IMR-90 (cell line): ENCODE results near the gene ZNF385B. TPM values are rescaled to one million over a fixed set of nuclear protein-coding genes. Genes with fewer than 3 reads are reported as not detected.

Experiments
- ATAC-seq: fragments of 200-7000 bp; cut with Tn5 transposase; 2 replicates; pipeline ENCODE4 v1.9.1; 2020; ENCODE audit warnings: low read depth, mild to moderate bottlenecking, moderate library complexity
- BruUV-seq: library from RNA; stranded (reverse); fragments of 400-500 nt; replicated peaks from 2 replicates; lab custom pipeline; 2021; lab: Mats Ljungman, UMichigan
- CTCF ChIA-PET: fragments of 300-600 bp; formaldehyde crosslinking; extraction: SDS; loops from one replicate; lab custom pipeline; 2021; ENCODE audit warnings: antibody characterized with exemption; lab: Yijun Ruan, JAX
- POLR2A ChIA-PET: fragments of 300-600 bp; sonication (Branson Sonifier 250); formaldehyde crosslinking; loops from one replicate; lab custom pipeline; 2022; ENCODE audit warnings: antibody characterized with exemption; ENCODE audit not compliant: unreplicated experiment; lab: Charles Lee
- DNase-seq: peaks from one replicate; pipeline ENCODE4 v3.0.0; 2013
- H2AFZ ChIP-seq: replicated peaks from 2 replicates; pipeline ENCODE3; 2013; ENCODE audit warnings: low read length, mild to moderate bottlenecking; ENCODE audit not compliant: poor library complexity
- H2AK5ac ChIP-seq: 2 replicates; pipeline ENCODE4 v1.6.1; 2013; ENCODE audit warnings: low read depth, low read length, inconsistent platforms
- H2AK9ac ChIP-seq: replicated peaks from 2 replicates; pipeline ENCODE3; 2013; ENCODE audit warnings: mild to moderate bottlenecking, low read depth, low read length, moderate library complexity; ENCODE audit not compliant: poor library complexity
- H2BK120ac ChIP-seq: 2 replicates; pipeline ENCODE4 v1.6.1; 2013; ENCODE audit warnings: low read depth, low read length, inconsistent platforms
- H2BK15ac ChIP-seq: 3 replicates; pipeline ENCODE4 v1.6.1; 2013; ENCODE audit warnings: low read depth, low read length, inconsistent platforms
- H2BK20ac ChIP-seq: 2 replicates; pipeline ENCODE4 v1.6.1; 2013; ENCODE audit warnings: low read depth, mild to moderate bottlenecking, inconsistent platforms, low read length, moderate library complexity
- H2BK5ac ChIP-seq: 2 replicates; pipeline ENCODE4 v1.6.1; 2013; ENCODE audit warnings: mild to moderate bottlenecking, low read depth, low read length, inconsistent platforms; ENCODE audit not compliant: poor library complexity, severe bottlenecking
- H3K14ac ChIP-seq: replicated peaks from 2 replicates; pipeline ENCODE4 v1.6.1; 2013; ENCODE audit warnings: low read depth, low read length, inconsistent platforms
- H3K18ac ChIP-seq: 2 replicates; pipeline ENCODE4 v1.6.1; 2013; ENCODE audit warnings: low read depth, low read length, control low read depth
- H3K23ac ChIP-seq: 2 replicates; pipeline ENCODE4 v1.6.1; 2013; ENCODE audit warnings: low read depth, low read length, inconsistent platforms
- H3K27ac ChIP-seq: 2 replicates; pipeline ENCODE4 v1.5.1; 2013; ENCODE audit warnings: mild to moderate bottlenecking, control low read depth, low read length; ENCODE audit not compliant: insufficient read depth
- H3K27me3 ChIP-seq: 2 replicates; pipeline ENCODE4 v1.6.1; 2013; ENCODE audit warnings: low read length; ENCODE audit not compliant: control insufficient read depth, insufficient read depth
- H3K36me3 ChIP-seq: 2 replicates; pipeline ENCODE4 v1.6.1; 2013; ENCODE audit warnings: low read length, mixed read lengths; ENCODE audit not compliant: control insufficient read depth, insufficient read depth
- H3K4ac ChIP-seq: 2 replicates; pipeline ENCODE4 v1.6.1; 2013; ENCODE audit warnings: low read depth, low read length, inconsistent platforms
- H3K4me1 ChIP-seq: 2 replicates; pipeline ENCODE4 v1.6.1; 2013; ENCODE audit warnings: low read length, mixed read lengths; ENCODE audit not compliant: control insufficient read depth, insufficient read depth
- H3K4me2 ChIP-seq: 2 replicates; pipeline ENCODE4 v1.6.1; 2013; ENCODE audit warnings: low read depth, mild to moderate bottlenecking, control low read depth, low read length, moderate library complexity
- H3K4me3 ChIP-seq: 2 replicates; pipeline ENCODE4 v1.5.1; 2013; ENCODE audit warnings: low read depth, mild to moderate bottlenecking, control low read depth, low read length, moderate library complexity; ENCODE audit not compliant: insufficient read depth
- H3K56ac ChIP-seq: 2 replicates; pipeline ENCODE4 v1.6.1; 2013; ENCODE audit warnings: low read length, inconsistent platforms; ENCODE audit not compliant: insufficient read depth; ENCODE audit errors: extremely low read depth
- H3K79me1 ChIP-seq, 2 experiments: 2 replicates each; pipeline ENCODE4 v1.6.1; 2013; ENCODE audit warnings: low read length in 2 of 2, inconsistent platforms in 1 of 2, low read depth in 1 of 2
- H3K9ac ChIP-seq: 2 replicates; pipeline ENCODE4 v1.6.1; 2013; ENCODE audit warnings: low read depth, low read length, control low read depth
- H3K9me1 ChIP-seq: 2 replicates; pipeline ENCODE4 v1.6.1; 2013; ENCODE audit warnings: low read length, inconsistent platforms; ENCODE audit not compliant: insufficient read depth
- H3K9me3 ChIP-seq: 2 replicates; pipeline ENCODE4 v1.6.1; 2013; ENCODE audit warnings: low read length; ENCODE audit not compliant: control insufficient read depth, insufficient read depth
- H4K20me1 ChIP-seq: 2 replicates; pipeline ENCODE4 v1.6.1; 2013; ENCODE audit warnings: low read length, inconsistent platforms; ENCODE audit not compliant: insufficient read depth
- H4K5ac ChIP-seq: 2 replicates; pipeline ENCODE4 v1.6.1; 2013; ENCODE audit warnings: mild to moderate bottlenecking, low read depth, low read length, control low read depth
- H4K8ac ChIP-seq, 2 experiments: 2 replicates each; pipeline ENCODE4 v1.6.1; 2013; ENCODE audit warnings: low read depth in 2 of 2, low read length in 2 of 2, control low read depth in 1 of 2, inconsistent platforms in 1 of 2
- H4K91ac ChIP-seq: 2 replicates; pipeline ENCODE4 v1.6.1; 2013; ENCODE audit warnings: low read depth, low read length, inconsistent platforms; ENCODE audit not compliant: insufficient read depth
- CEBPB ChIP-seq: IDR thresholded peaks from 2 replicates; pipeline ENCODE4 v1.6.1; 2012; ENCODE audit warnings: low read depth, low read length, improper control_type of control experiment
- WGBS, 2 experiments: methylation state at CpG; one replicate each; pipeline versions ENCODE4 v1.1.5 to v1.1.7; 2013; ENCODE audit warnings: missing lambda C conversion rate in 2 of 2; ENCODE audit not compliant: insufficient read length in 1 of 2; ENCODE audit errors: extremely low coverage in 2 of 2; 5-methylcytosine and 5-hydroxymethylcytosine counted together
- dilution Hi-C: fragments of 300-500 bp; cut with HindIII; formaldehyde crosslinking; loops from one replicate; pipeline ENCODE4 v1.14.3; 2018; ENCODE audit warnings: low sequenced_read_pairs; ENCODE audit not compliant: unreplicated experiment
- in situ Hi-C: fragments of 300-500 bp; cut with MboI; formaldehyde crosslinking; loops from 3 replicates; pipeline ENCODE4 v1.14.3; 2019; ENCODE audit warnings: low sequenced_read_pairs, inconsistent platforms, mixed read lengths
- intact Hi-C: fragments of 100-400 bp; cut with micrococcal nuclease; formaldehyde crosslinking; loops from 2 replicates; pipeline ENCODE4 v1.10.0; 2022
- polyA plus RNA-seq, 3 experiments: library from polyadenylated mRNA; depleted of rRNA; stranded (reverse); fragments of >200 nt; gene quantifications; 2 replicates each; pipeline ENCODE4 v1.2.3, GENCODE V29; 2012; ENCODE audit warnings: low replicate concordance in 1 of 3
- total RNA-seq: library from RNA; depleted of rRNA; stranded (reverse); fragments of >200 nt; gene quantifications from 2 replicates; pipeline ENCODE4 v1.2.3, GENCODE V29; 2012

Gene ZNF385B
- total and polyA plus RNA-seq, 2 of the 4 experiments (the other 2 are of a cell fraction): not detected

DNA sequence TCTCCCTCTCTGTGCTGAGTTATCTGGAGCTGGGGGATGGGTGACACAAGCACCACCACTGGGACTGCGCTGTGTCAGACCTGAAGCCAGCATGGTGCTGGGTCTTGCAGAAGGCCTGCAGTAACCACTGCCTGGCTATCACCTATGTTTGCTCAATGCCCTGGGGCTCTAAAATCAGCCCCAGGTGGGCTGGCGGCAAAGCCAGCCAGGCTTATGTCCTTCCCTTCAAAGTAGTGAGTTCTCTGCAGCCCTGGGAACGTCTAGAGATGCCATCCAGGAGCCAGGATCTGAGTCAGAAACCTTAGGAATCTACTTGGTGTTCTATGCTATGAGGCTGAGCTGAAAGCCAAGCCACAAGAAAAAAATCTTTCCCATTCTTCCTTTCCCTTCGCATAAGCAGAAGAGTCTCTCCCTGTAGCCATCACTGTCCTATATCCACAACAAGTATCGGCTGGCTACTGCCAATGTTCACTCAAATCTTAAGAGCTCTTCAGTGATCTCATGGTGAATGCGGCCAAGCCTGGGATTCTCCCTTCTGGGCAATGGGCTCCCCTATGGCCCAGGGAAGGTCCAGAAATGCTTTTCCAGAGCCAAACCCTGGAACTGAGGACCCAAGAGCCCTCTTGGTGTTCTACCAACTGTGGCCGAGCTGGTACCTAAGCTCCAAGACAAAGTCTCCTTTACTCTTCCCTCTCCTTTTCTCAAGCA is 248.7 kb downstream of the ZNF385B start:
- peak overlapping the region; percentile 82 for H3K4ac ChIP-seq
- no TSS peak for BruUV-seq
- peaks cover 20% of the 10 kb centered on the region for H3K9me1 ChIP-seq
- H3K36me3 ChIP-seq: no peaks in the 10 kb centered on the region
- intact Hi-C loops: loop anchor here (5.0 kb wide), 1 partner anchor 135 kb away; no protein-coding TSS in a partner anchor
- H3K14ac ChIP-seq: peak overlapping the region; percentile 81
- H3K23ac ChIP-seq: peak overlapping the region; percentile 68; the same call in 1 of the 2 replicates
- peak overlapping the region; percentile 44 for H3K4me2 ChIP-seq
- H2BK120ac ChIP-seq: peak overlapping the region; percentile 72
- H3K9ac ChIP-seq: no peak overlapping the region
- dilution Hi-C loops: no loop called here
- H3K4me3 ChIP-seq: no peak overlapping the region
- in situ Hi-C loops: no loop called here
- DNase-seq: no peak
- peak overlapping the region; percentile 26 for H3K18ac ChIP-seq
- no peak for TF ChIP-seq CEBPB
- peaks cover 17% of the 10 kb centered on the region for H3K4me1 ChIP-seq
- H4K20me1 ChIP-seq: no peaks in the 10 kb centered on the region
- peak overlapping the region; percentile 52 for H2BK5ac ChIP-seq
- WGBS, 2 experiments: 73% methylated on average over 1 of the region's 7 CpGs; no CpG with 5 or more reads in 1 of the 2 experiments
- H3K27me3 ChIP-seq: no peaks in the 10 kb centered on the region
- H3K9me3 ChIP-seq: no peaks in the 10 kb centered on the region
- CTCF ChIA-PET: interaction anchor here (0.8 to 1.0 kb wide), 2 partner anchors 10 to 139 kb away, joined by 3 to 4 read pairs; no protein-coding TSS in a partner anchor
- H3K56ac ChIP-seq: no peak overlapping the region
- H4K91ac ChIP-seq: peak overlapping the region; percentile 86
- peak overlapping the region; percentile 84 for H2BK20ac ChIP-seq
- POLR2A ChIA-PET: no interaction called here
- H3K79me1 ChIP-seq: peaks cover 0 to 4% of the 10 kb centered on the region in 2 experiments; a peak in 1 of 4 replicates
- peak overlapping the region; percentile 29; the same call in 2 of the 3 replicates for H2BK15ac ChIP-seq
- H4K8ac ChIP-seq: peak overlapping the region; percentile 29 to 56; a peak in 2 of 4 replicates
- no peak; the same call in 1 of the 2 replicates for ATAC-seq
- no peak overlapping the region for H2AK9ac ChIP-seq
- H2AK5ac ChIP-seq: peak overlapping the region; percentile 80
- H4K5ac ChIP-seq: peak overlapping the region; percentile 56; the same call in 1 of the 2 replicates
- peak overlapping the region; percentile 17; the same call in 1 of the 2 replicates for H3K27ac ChIP-seq
- H2AFZ ChIP-seq: no peak overlapping the region
